SIG-M5 treated with dmso at 0.1 percent for 504 hours (cell line): ENCODE results near the gene PTPRG.

Source experiments
- DNase-seq: peaks from one replicate; lab custom pipeline; 2025; ENCODE audit not compliant: unreplicated experiment; lab: John Stamatoyannopoulos, UW

PTPRG gene

DNA sequence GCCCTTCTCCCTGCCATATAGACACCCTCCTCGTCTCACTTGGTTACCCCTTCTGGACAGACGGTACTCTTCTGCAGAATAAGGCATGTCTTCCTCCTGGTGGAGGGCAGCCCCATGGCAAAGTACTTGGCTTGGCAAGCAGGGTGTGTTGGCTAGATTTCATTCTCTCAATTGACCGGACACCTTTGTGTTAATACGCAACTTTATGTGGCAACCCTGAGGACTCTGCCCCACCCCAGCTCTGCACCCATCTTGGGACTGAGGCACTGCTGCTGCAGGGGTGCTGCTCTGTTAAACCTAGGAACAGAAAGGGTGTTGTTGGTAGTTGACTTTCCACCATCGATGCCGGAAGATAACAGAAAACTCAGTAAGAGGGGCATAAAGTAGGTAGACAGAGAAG lies 55.2 kb downstream of the PTPRG start:
- DNase-seq: no peak

DNA sequence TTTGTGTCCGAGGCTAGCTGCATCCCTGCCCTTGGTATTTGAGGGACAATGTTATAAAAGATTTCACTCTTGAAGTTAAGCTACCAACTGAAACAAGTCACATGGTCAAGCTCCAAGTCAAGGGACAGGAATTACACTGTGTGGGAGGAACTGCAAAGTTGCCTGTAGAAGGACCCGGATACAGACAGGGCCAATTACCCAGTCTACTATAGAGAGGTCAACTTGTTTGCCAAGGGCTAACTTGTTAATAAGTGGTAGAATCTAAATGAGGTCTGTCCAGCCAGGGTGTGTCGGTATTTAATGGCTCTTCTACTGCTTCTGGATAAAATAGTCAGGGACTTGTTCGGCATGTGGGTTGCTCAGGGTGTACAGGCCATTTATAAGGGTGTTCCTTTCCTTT lies 55.7 kb downstream of the PTPRG start:
- no peak for DNase-seq

- DNase-seq: no peak
Observed at GRCh38 chr3:61617651-61618050, 56.3 kb downstream of the PTPRG start.

GRCh38 chr3:61618231-61618630 lies 56.9 kb downstream of the PTPRG start:
- DNase-seq: no peak

DNA sequence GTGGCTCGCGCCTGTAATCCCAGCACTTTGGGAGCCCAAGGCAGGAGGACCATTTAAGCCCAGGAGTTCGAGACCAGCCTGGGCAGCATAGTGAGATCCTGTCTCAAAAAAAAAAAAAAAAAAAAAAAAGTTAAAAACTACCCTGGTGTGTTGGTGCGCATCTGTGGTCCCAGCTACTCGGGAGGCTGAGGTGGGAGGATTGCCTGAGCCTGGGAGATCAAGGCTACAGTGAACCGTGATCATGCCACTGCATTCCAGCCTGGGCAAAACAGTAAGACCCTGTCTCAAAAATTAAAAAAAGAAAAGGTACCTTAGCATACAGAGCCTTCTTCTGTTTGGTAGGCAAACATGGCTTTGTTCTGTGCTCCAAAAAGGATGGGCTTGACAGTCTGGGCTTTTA lies 57.5 kb downstream of the PTPRG start:
- DNase-seq: no peak

DNA sequence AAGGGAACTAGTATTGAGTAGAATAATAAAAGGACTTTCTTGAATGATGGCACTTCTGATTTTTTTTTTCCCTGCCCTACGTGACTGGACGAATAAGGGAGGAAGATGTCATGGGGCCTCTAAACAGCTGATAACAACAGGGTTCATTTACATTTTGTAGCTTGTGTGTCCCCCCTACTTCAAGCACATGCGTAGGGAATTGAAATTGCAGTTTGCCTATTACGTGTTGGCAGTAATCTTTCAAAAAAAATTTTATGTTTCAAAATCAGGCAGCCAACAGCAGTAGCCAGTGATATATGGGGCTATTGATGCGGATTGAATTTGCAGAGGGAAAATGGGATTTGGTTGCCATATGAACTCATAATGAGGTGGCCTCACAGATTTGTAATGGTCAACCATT lies 58.7 kb downstream of the PTPRG start:
- DNase-seq: no peak

DNA sequence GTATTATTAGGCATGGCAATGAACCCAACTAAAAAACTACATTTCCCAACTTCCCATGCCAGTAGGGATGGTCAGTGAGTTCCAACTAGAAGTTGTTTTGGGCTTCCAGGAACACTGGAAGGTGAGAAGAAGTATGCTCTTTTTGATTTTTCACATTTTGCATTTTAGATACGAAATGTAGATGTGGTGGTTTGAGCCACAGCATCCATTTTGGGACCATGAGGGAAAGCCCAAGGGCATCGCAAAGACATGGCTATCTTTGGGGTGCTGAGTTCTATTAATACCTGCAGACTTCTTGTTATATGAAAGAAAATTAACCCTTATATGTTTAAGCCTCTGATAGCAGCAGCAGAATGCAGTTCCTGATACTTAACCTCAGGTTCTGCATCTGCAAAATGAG lies 62.9 kb downstream of the PTPRG start:
- no peak for DNase-seq

DNA sequence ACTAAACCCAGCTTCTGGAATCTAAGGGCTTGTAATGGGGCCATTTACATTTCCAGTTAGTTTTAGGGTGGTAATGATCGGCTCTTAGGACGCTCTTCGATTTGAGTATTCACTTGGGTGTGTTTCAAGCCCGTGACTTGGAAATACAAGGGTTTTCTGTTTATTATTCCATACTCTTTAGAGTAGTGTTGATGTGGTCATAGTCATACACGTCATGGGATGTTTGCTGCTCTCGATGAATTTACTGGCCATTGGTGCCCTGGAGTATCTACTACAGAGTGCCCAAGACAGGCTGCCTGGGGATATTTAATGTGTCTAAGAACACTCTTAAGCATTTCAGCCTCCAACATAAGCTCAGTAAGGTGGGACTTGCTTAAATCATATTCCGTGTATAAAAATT lies 64.1 kb downstream of the PTPRG start:
- DNase-seq: no peak

- DNase-seq: no peak
Observed at GRCh38 chr3:61626484-61626883, 65.1 kb downstream of the PTPRG start.

GRCh38 chr3:61627768-61628185 lies 66.4 kb downstream of the PTPRG start:
- peak; percentile 88 for DNase-seq

GRCh38 chr3:61628636-61629035 lies 67.3 kb downstream of the PTPRG start:
- no peak for DNase-seq

- no peak for DNase-seq
Observed at GRCh38 chr3:61629442-61629841, 68.1 kb downstream of the PTPRG start.

DNA sequence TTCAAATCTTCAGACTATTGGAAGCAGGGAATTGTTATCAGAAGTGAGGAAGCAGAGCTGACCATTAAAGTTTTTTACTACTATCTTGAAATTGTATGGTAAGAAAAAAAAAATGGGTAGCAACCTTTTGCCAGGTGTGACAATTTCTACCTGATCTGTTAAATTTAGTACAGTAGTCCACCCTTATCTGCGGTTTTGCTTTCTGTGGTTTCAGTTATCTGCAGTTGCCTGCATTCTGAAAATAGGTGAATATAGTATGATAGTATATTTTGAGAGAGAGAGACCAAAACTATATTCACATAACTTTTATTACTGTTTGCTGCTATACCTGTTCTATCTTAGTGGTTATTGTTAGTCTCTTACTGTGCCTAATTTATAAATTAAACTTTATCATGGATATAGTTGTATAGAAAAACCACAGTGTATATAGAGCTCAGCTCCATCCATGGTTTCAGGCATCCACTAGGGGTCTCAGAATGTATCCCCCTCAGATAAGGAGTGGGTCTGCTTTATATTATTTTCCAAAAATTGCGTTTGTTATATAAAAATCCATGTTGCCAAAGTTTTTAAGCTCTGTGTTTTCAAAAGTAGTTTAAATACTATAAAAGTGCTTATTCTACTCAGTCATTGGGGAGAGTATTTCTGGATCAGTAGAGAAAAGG lies 69.9 kb downstream of the PTPRG start:
- no peak for DNase-seq

DNA sequence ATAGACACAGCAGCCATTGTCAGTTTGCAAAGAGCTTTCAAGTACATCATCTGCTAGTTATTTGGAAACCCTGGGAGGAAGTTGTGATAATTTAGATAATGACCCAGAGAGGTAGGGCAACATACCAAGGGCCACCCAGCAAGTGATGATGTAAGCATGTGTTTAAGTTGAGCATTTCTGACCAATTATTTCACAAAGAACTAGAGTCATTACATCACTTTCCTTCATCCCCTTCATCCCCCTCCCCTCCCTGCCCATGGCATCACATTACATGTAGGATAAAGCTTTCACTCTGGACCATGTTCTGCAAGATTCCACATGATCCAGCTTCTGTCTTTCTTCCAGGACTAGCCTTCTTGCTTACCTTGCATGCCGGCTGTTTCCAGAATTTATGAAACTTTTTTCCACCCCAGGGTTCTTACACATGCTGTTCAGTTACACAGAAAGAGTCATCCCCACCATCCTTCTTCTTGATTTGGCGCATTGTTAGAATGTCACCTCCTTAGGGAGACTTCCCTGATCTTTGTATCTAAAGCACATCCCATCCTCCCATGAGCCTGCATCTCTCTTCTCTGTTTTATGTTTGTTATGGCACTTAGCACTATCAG lies 71.3 kb downstream of the PTPRG start:
- DNase-seq: no peak

GRCh38 chr3:61634678-61635077 lies 73.3 kb downstream of the PTPRG start:
- DNase-seq: peak; percentile 41

GRCh38 chr3:61637088-61638051 lies 76.0 kb downstream of the PTPRG start:
- DNase-seq: no peak

DNA sequence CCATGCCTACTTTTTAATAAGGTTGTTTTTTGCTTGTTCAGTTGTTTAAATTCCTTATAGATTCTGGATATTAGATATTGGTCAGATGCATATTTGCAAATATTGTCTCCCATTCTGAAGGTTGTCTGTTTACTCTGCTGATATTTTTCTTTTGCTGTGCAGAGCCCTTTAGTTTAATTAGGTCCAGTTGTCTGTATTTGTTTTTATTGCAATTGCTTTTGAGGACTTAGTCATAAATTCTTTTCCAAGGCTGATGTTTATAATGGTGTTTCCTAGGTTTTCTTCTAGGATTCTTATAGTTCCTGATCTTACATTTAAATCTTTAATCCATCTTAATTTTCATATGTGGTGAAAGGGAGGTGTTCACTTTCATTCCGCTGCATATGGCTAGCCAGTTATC lies 77.4 kb downstream of the PTPRG start:
- DNase-seq: peak; percentile 35

- no peak for DNase-seq
Observed at GRCh38 chr3:61639991-61640390, 78.6 kb downstream of the PTPRG start.

GRCh38 chr3:61645148-61645547 lies 83.8 kb downstream of the PTPRG start:
- peak; percentile 75 for DNase-seq

GRCh38 chr3:61646360-61646759 lies 85.0 kb downstream of the PTPRG start:
- no peak for DNase-seq

GRCh38 chr3:61646851-61647525 lies 85.6 kb downstream of the PTPRG start:
- DNase-seq: no peak
